Measurements from ENCODE around the gene FOLH1.
"Not testable (repeated sequence)": the region's sequence is repeated elsewhere in the genome, so short reads cannot be mapped to it uniquely, and the experiment has no call there.

- TF ChIP-seq CTCF (optimal IDR thresholded peaks at IDR 0.05 in 1 of 3, IDR thresholded peaks at IDR 0.05 in 1 of 3, conservative IDR thresholded peaks at IDR 0.05 in 1 of 3; ENCODE audit: extremely low read depth in 1 of 3, insufficient read depth in 2 of 3, low read length in 3 of 3); EZH2 (IDR thresholded peaks at IDR 0.05; ENCODE audit: low read length): not testable (repeated sequence)
Observed at GRCh38 chr11:49184756-49185155, 23.6 kb downstream of the FOLH1 start.
